Stimulated activated CD4-positive, alpha-beta T cell treated with anti-CD3 and anti-CD28 coated beads, TNF-alpha, amount 100 ng/mL, for 48 hours (primary cell): ENCODE results near the gene LILRA5.
"Not testable (repeated sequence)": the region's sequence is repeated elsewhere in the genome, so short reads cannot be mapped to it uniquely, and the experiment has no call there.

ENCODE experiments used
- DNase-seq, 3 donors: peaks; one replicate each; pipeline ENCODE4 v3.0.0-alpha.2; 2020; ENCODE audit warnings: low read depth in 3 of 3

The LILRA5 gene

DNA sequence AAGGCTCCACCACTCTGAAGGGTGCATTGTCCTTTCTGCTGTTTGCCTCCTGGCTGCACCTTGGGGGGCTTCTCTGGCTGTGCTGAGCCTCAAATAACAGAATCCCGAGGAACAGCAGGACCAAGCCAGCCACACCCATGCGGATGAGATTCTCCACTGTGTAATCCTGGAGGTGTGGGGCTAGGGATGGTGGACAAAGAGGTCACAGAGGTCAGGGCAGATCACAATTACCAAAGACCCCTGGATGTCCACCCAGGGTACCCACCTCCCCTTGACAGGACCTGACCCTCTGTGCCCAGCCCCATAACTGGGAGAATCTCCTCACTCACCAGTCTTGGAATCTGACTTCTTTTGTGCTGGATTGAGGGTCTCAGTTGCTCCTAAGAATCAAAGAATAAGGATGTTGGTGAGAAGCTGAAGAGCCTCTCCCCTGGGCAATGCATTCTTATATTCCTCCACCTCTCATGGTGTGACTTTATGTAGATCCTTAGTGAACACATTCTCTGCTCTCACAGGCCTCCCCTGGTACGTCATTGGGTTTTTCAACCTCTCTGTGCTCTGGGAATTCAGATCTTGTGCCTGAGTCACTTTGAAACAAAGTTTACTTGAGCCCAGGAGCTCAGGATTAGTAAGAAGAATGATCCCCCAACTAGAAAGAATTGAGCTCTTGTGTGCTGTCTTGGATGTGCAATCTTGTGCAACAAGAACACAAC, 20.8 kb upstream of the LILRA5 start:
- no peak for DNase-seq

DNA sequence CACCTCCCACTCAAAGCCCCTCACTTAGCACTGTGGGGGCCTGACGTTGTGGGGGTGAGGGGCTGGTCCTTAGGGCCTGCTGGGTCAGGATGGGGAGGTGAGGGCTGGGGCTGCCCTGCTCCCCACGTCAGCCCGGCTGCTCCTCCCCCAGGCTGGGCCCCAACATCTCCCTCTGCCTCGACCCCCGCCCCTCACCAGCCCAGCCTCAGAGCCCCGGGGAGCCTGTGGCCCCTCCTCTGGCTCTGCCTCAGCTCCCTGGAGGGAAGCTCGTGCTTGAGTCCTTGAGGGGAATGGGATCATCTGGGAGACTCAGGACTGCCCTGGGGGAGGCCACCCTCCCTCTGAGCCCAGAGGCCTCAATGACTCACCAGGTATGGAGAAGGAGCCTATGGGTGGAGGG, 19.2 kb upstream of the LILRA5 start:
- DNase-seq: no peak

DNA sequence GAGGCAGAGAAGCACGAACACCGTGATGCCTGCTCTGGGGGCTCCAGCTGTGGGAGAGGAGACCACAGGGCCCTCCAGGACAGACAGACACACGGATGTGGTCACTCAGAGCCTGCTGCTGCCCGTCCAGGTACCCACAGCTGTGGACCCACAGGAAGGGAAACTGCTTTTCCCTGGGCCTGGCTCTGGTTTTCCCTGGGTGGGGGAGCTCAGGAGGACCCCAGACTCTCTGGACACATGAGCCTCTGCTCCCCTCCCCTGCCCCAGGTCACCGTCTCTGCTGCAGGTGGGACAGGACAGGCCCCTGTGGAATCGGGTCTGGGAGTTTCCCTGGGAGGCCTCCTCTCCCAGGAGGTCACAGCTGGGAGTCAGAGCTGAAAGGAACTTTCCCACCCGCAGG, 18.7 kb upstream of the LILRA5 start:
- DNase-seq: no peak

DNA sequence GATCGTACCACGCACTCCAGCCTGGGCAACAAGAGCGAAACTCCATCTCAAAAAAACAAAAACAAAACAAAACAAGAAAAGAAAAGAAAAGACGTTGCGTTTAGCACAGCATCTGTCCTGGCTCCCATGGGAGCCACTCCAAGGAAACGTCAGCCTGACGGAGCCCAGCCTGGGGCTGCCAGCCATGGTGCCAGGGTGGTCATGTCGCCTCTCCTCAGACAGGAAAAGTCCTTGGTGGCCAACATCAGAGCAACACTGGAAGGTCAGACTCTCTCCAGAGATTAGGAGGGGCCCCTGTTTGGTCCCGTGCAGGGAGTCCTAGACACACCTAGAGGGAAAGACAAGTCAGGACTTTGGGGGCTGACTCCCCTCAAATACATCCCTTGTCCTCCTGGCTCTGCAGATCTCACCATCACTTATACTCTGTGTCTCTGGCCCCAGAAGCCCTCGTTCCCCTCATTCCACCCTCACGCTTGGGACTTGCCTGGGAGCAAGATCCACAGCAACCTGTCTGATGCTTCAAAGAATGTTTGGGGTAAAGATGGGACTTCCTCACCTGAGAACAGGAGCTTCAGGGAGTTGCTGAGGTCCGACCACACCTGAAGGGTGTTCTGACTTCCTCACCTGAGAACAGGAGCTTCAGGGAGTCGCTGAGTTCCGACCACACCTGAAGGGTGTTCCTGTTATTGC, 16.7 kb upstream of the LILRA5 start:
- no peak for DNase-seq

DNA sequence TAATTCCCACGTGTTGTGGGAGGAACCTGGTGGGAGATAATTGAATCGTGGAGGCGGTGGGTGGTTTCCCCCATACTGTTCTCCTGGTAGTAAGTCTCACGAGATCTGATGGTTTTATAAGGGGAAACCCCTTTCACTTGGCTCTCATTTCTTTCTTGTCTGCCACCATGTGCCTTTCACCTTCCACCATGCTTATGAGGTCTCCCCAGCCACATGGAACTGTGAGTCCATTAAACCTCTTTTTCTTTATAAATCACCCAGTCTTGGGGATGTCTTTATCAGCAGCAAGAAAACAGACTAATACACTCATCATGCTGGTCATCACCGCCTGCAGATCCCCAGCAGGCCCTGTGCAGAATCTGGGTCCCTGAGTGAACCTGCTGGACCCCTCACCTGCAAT, 15.8 kb upstream of the LILRA5 start:
- not testable (repeated sequence) for DNase-seq

DNA sequence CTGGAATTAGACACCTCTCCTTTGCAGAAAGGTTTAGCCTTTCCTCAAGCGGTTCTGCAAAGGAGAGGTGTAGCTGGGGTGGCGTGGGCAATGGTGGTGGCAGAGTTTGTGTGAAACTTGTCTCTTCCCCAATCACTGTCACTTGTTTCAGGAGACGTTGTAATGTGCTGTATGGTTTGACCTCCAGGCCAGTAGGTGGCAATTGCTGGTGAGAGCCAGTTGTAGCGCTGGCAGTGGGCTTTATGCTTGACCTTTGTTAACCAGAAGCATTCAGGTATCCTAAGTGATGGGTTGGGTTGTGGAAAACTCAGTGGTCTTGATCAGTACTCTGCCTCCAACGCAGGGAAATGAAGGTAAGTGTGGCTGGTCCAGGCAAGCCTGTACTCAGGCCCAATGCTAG, 12.7 kb upstream of the LILRA5 start:
- no peak for DNase-seq

DNA sequence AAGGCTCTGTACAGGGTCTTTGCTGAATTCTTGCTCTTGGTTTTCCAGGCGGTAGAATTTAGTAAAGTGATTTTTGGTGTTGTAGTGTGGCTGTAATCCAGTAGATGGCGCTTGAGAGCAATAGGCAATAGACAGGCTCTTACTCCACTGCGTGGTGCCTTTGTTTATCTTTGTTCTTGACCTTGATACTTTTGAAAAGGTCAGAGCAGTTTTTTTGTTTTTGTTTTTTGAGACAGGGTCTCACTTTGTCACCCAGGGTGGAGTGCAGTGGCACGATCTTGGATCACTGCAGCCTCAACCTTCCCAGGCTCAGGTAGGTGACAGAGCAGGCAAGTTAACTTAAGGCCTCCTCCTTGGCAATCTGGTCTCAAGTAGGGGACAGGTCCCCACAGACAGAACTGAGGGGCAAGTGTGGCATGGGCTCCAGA, 12.2 kb upstream of the LILRA5 start:
- DNase-seq: peak in 2 of 3 donors; percentile 38

DNA sequence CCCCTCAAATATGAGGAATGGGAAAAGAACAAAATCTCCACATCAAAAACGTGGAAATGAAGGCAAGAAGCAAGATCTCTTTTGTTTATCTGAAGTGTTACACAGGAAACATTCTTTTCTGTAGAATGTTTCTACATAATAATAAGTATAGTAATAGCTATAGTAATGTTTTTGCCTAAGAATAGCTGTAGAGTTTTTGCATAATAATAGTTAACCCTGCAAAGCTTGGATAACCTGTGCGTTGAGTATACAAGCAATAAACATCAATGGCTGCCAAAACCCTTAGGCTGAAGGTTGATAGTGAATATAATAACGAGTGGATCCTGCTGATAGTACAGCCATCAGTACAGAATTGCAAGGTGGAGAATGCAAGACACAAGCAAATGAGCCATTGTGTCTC, 11.1 kb upstream of the LILRA5 start:
- DNase-seq: no peak

DNA sequence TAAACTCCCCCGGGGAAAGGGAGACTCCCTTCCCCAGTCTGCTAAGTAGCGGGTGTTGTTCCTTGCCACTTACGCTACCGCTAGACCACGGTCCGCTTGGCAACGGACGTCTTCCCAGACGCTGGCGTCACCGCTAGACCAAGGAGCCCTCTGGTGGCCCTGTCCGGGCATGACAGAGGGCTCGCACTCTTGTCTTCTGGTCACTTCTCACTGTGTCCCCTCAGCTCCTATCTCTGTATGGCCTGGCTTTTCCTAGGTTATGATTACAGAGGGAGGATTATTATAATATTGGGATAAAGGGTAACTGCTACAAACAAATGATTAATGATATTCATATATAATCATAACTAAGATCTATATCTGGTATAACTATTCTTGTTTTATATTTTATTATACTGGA, 10.0 kb upstream of the LILRA5 start:
- DNase-seq: not testable (repeated sequence)

DNA sequence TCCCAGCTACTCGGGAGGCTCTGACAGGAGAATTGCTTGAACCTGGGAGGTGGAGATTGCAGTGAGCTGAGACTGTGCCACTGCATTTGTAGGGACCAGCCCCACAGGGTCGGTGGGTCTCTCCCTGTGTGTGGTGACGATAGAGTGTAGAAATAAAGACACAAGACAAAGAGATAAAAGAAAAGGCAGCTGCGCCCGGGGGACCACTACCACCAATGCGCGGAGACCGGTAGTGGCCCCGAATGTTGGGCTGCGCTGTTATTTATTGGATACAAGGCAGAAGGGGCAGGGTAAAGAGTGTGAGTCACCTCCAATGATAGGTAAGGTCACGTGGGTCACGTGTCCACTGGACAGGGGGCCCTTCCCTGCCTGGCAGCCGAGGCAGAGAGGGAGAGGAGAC, 9.3 kb upstream of the LILRA5 start:
- not testable (repeated sequence) for DNase-seq

DNA sequence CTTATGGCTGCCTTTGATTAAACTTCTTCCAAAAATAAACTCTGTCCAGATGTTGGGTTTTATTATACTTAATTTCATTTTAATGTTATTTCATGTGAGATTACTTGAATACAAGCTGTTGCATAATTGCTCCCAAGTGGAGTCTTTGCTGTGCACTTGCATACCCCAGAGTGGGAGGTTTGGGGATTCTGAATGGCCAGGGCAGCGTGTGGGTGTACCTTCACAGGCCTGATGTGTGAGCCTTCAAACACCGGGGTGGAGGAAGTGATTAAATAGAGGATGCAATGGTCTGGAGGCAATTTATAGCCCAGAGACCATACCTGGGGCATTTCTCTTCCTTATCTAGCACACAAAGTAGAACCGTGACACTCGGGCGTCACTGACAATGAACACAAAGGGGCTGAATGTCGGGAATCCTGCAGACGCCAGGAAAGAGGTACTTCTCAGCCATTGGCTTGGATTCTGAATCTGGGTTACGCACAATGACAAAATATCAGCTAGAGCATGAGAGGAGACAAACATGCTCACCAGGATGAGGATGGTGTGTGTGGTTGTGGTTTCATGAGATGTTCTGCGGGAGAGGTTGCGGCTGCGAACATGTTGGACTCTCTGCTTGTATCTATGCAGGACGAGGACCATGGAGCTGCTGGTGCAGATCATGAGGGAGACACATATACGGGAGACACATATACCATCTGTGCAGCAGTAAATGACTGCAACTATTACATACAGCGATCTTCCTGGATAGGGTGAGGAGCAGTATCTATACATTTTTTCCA, 7.1 kb upstream of the LILRA5 start:
- no peak for DNase-seq

DNA sequence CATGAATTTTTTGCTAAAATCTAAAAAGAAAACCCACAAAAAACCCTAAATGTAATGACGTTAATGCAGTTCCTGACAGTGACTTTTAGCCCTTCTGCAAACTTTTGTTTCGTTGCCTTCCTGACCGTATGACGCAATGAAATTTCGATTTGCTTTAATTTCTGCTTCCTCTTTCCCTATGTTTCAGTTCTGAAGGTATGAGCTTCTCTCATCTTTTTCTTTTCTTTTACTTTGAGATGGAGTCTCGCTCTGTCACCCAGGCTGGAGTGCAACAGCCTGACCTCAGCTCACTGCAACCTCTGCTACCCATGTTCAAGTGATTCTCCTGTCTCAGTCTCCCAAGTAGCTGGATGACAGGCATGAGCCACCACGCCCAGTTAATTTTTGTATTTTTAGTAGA, 6.1 kb upstream of the LILRA5 start:
- DNase-seq: no peak

DNA sequence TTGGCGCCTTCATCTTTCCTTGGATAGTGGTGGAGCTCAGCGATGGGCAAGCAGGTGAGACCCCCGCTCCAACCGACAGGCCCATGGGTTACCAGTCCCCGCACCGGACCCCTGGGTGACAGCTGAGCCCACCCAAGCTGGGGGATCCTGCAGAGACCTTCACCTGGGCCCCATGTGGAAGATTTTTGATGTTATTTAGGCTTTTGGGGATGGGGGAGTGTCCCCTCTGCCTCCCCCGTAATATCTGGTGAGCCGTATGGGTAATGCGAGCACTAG, 4.9 kb upstream of the LILRA5 start:
- no peak for DNase-seq

DNA sequence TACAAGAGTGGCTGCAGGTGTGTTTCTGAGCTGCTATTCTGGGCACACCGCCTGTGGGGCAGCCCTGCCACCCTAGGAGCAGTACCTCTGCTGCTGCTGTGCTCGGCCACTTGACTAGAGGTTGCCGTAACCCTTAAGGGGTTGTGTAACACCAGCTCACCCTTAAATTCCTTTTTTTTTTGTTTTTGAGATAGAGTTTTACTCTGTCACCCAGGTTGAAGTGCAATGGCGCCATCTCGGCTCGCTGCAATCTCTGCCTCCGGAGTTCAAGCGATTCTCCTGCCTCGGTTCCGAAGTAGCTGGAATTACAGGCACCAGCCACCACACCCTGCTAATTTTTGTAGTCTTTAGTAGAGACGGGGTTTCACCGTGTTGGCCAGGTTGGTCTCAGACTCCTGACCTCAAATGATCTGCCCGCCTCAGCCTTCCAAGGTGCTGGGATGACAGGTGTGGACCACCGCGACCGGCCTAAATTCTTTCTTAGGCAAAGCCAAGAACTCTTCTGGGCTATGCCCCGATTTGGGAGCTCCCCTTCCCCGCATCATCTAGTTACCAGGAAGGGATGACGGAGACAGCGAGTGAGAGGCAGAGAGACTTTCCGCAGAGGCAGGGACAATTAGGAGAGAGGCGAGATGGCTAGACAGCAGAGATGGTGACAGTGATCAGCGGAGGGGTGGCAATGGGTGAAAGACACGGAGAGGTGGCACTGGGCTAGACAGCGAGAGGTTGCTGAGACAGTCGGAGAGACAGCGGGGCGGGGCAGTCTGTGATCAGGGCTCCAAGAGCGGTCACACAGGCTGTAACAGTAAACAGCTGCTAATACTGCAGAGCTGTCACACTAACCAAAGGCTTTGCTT, 4.4 kb upstream of the LILRA5 start:
- no peak for DNase-seq

DNA sequence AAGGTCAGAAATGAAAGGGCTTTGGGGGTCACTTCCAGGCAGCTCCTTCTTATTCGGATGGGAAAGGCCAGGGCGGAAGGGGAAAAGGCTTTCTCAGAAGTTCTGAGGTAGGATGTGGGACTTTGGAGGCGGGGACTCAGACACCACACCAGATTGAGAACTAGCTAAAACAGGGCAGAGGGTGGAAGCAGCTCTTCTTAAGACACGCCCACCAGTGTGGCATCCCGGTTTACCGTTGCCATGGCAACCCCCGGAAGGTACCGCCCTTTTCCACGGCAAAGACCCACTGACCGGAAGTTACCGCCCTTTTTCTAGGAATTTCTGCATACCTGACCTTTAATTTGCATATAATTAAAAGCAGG, 3.8 kb upstream of the LILRA5 start:
- DNase-seq: no peak

DNA sequence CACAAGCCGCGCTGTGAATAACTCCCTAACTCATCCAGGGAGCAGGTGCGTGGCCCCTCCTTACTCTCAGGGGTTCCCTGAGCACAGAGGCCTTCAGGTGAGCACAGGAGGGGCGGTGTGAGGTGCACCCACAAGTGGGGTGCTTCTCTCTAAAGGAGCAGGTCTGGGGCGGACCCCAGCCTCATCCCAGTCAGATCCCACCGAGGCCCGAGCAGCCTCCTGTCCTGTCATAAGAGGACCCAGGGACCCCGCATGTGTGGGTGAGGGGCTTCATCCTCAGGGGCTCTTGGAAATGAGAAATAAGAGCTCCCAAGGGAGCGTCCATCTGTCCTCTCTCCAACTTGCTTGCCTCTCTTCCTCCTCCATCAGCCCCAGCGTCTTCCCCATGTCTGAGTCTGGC, 3.0 kb upstream of the LILRA5 start:
- DNase-seq: no peak

DNA sequence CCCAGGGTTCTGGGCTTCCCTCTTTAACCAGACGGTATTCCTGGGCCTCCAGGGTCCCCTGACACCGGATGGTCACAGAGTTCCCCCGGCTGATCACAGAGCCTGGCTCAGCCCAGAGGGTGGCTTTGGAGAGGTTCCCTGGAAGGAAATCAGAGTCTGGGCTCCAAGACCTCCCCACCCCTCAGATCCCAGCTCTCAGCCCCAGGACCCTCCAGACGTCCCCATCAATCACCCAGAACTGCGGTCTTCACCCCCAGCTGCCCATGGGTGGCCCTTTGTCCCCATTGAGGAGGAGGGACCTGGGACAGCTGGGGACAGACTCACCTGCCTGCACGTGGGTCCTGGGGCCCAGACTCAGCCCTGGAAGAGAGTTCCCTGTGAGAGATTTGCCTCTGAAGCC, 955 bp downstream of the LILRA5 start:
- DNase-seq: no peak

DNA sequence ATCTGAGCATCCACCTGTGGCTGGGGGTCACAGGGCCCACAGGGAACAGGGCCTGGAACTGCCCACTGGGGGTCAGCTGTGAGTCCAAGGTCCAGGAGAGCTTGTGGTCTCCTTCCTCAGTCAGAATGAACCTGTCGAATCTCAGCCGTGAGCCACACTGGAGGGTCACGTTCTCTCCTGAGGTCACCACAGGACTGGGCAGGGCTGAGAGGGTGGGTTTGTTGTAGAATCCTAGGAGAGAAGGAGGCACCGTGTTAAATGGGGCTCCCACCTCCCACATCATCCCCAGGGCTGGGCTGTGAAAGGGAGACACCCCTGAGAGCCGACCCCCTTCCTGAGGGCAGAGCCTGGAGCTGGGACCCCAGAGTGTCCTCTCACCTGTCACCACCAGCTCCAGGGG, 1.5 kb downstream of the LILRA5 start:
- DNase-seq: no peak

DNA sequence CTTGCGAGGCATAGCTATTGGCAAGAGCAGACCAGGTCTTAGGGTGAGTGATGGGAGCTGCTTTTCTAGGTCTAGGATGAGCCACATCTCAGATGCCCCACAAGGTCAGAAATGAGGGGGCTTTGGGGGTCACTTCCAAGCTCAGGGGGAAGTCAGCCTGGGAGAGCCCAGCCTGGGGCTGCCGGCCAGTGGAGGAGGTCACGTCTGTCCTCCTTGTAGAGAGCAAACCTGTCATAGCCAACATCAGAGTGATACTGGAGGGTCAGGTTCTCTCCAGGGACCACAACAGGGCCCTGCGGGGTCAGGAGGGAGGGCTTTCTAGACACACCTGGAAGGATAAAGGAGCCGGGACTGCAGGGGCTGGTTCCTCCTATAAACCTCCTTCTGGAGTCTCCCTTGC, 2.4 kb downstream of the LILRA5 start:
- DNase-seq: no peak

DNA sequence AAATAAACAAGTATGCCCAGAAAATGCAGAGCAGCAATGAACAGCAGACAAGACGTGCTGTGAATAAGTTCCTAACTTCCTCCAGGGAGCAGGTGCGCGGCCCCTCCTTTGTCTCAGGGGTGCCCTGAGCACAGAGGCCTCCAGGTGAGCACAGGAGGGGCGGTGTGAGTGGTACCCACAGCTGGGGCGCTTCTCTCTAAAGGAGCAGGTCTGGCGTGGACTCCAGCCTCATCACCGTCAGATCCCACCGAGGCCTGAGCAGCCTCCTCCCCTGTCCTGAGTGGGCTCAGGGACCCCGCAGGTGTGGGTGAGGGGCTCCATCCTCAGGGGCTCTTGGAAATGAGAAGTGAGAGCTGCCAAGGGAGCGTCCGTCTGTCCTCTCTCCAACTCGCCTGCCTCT, 3.2 kb downstream of the LILRA5 start:
- DNase-seq: no peak

DNA sequence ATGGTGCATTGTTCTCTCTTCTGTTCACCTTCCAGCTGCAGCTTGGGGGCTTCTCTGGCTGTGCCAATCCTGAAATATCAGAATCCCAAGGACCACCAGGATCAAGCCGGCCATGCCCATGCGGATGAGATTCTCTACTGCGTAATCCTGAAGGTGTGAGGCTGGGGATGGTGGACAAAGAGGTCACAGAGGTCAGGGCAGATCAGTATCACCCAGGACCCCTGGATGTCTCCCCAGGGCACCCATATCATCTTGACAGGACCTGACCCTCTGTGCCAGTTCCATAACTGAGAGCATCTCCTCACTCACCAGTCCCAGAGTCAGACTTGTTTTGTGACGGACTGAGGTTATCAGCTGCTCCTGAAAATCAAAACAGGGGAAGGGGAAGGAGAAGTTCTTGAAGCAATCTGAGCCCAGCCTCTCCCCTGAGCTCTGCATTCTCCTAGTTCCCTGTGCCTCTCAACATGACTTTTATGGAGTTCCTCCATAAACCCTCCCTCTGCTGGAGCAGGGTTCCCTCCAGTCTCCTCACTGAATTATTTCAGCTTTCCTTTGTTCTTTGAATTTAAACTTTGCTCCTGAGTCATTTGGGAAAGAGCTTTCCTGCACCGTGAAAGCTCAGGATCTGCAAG, 5.5 kb downstream of the LILRA5 start:
- DNase-seq: no peak

DNA sequence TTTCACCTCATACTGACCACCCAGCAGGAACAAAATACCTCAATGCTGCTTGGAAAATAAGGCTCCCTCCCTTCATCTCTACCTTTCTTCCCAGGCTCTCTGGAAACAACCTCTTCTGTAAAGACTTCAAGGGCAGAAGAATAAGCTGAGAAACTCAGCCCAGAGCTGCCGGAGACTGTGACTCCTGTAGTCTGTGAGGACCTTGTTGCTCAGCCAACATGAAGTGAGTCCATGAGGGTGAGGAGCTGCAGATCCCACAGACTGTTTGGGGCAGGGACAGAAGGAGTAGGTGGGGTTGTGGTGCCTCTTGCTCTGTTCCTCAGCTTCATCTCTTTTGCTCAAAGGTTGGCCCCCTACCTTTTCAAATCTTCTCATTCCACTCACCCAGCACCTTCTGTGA, 7.8 kb downstream of the LILRA5 start:
- DNase-seq: no peak
